ENCODE measurements around the gene ADAMTS8. TPM values are rescaled to one million over a fixed set of nuclear protein-coding genes. Genes with fewer than 3 reads are reported as not detected.
A peak's percentile ranks its signal among the peaks of the same experiment; 100 is the strongest.

Gene ADAMTS8
- total RNA-seq, 5 donors from 2014 or later (not counting 1 experiment from before 2014, with no cell fraction given), result 0.06 to 0.12 (median 0.07) TPM; not detected in 2

DNA sequence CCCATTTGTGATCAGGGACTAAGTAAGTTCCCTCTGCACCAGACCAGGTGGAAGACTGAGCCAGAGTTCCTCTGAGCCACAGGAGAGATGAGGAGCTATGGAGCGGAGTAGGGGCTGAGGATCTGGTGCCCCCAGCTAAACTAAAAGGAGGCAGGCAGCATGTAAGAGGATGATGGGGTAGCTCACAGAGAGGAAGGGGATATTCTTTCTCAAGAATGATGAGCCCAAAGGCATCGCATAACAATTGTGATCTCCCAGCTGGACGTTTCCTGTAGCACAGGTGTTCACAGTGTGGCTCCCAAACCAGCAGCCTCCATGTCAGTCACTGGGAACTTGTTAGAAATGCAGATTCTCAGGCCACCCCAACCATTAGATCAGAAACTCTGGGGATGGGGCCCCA, 24.4 kb downstream of the ADAMTS8 start:
- ChIA-PET CTCF (interaction anchor here in 1 of 2 donors (0.7 kb wide), 1 partner anchor 1145 kb away, joined by 4 read pairs; no protein-coding TSS in a partner anchor), POLR2A (no interaction called here)
- Mint-ChIP-seq H3K9me3 (no peaks in the 10 kb centered on the region), H3K36me3 (no peaks in the 10 kb centered on the region), H3K27me3 (peaks cover 12 to 31% of the 10 kb centered on the region in 2 donors), H3K4me1 (peaks cover 12 to 15% (median 12%) of the 10 kb centered on the region in 3 donors), H3K27ac (no peak overlapping the region), H3K4me3 (no peak overlapping the region)
- no peak overlapping the region for H3K4me3 ChIP-seq (ENCODE audit: control insufficient read depth in 1 of 2, extremely low read depth in 1 of 2, low read length in 1 of 2)
- ATAC-seq (replicated peaks in 1 of 4) (no peak), DNase-seq (no peak)
- H3K9me3 ChIP-seq, result no peaks in the 10 kb centered on the region
- H3K27me3 ChIP-seq (replicated peaks in 1 of 2; ENCODE audit: control insufficient read depth in 2 of 2, extremely low read depth in 1 of 2, insufficient read depth in 2 of 2, low read length in 1 of 2), result peaks cover 0 to 28% of the 10 kb centered on the region in 2 experiments
- no peak overlapping the region for H3K27ac ChIP-seq (ENCODE audit: low read length)
- peaks cover 0 to 9% of the 10 kb centered on the region in 2 experiments for H3K4me1 ChIP-seq (ENCODE audit: control insufficient read depth in 1 of 2, extremely low read depth in 1 of 2, insufficient read depth in 2 of 2, low read length in 2 of 2)
- no peaks in the 10 kb centered on the region for H3K36me3 ChIP-seq (ENCODE audit: control insufficient read depth in 2 of 2, extremely low read depth in 1 of 2, insufficient read depth in 1 of 2, low read length in 1 of 2)
- 71% methylated on average over 1 of the region's 3 CpGs for WGBS (ENCODE audit: insufficient coverage)

DNA sequence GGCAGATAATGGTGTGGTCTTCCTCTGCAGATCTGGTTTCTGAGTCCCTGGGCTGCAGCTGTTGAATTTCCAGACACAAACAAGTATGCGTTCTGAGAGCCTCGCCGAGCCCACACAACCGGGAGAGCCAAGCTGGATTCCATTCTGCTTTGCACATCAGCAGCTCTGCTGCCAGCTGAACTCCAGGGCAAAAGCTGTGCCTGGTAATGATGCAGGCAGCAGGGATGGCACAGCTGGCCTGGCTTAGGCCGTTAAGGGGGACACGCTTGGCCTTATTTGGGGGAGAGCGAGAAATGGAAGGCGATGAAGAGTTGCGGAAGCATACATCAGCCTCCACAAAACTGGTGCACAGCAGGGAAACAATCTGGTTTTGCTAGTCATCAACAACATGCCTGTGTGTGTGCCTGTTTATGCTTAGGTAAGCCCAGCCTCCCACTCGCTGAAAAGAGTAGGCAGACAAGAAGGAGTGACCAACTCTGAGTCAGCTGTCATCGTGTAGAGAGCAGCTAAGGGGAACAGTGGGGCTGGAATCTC, 25.1 kb downstream of the ADAMTS8 start:
- H3K27me3 Mint-ChIP-seq, result peaks cover 12 to 31% of the 10 kb centered on the region in 2 donors
- CTCF ChIA-PET, result no interaction called here
- H3K9me3 Mint-ChIP-seq, result no peaks in the 10 kb centered on the region
- no peak for DNase-seq
- no peaks in the 10 kb centered on the region for H3K36me3 Mint-ChIP-seq
- H3K27me3 ChIP-seq (replicated peaks in 1 of 2; ENCODE audit: control insufficient read depth in 2 of 2, extremely low read depth in 1 of 2, insufficient read depth in 2 of 2, low read length in 1 of 2), result peaks cover 0 to 28% of the 10 kb centered on the region in 2 experiments
- POLR2A ChIA-PET, result no interaction called here
- no peak for ATAC-seq (replicated peaks in 1 of 4)
- no peaks in the 10 kb centered on the region for H3K9me3 ChIP-seq
- H3K36me3 ChIP-seq (ENCODE audit: control insufficient read depth in 2 of 2, extremely low read depth in 1 of 2, insufficient read depth in 1 of 2, low read length in 1 of 2), result no peaks in the 10 kb centered on the region
- no peak overlapping the region for H3K4me3 Mint-ChIP-seq
- no peak overlapping the region for H3K27ac Mint-ChIP-seq
- no peak overlapping the region for H3K27ac ChIP-seq (ENCODE audit: low read length)
- H3K4me1 Mint-ChIP-seq, result peaks cover 12 to 15% (median 12%) of the 10 kb centered on the region in 3 donors
- no peak overlapping the region for H3K4me3 ChIP-seq (ENCODE audit: control insufficient read depth in 1 of 2, extremely low read depth in 1 of 2, low read length in 1 of 2)
- peaks cover 0 to 9% of the 10 kb centered on the region in 2 experiments for H3K4me1 ChIP-seq (ENCODE audit: control insufficient read depth in 1 of 2, extremely low read depth in 1 of 2, insufficient read depth in 2 of 2, low read length in 2 of 2)
- WGBS (ENCODE audit: insufficient coverage), result 72% methylated on average over 6 of the region's 11 CpGs

DNA sequence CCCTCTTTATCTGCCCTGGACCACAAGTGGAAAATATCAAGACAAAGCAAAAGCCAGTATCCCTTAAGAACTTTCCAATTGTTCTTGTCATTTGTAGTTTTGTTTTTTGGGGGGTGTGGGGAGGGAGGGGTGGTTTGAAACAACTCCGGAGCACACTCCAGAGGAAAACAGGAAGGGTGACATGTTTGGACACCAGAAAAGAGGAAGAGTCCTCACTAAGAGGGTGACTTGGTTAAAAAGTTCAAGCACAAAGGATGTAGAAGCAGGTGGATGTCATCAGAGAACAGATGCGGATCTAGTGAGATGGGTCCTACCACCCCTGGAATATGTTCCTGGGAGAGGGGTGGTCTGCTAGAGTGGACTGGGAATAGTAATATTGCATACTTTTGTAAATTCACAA, 25.8 kb downstream of the ADAMTS8 start:
- Mint-ChIP-seq H3K4me3 (no peak overlapping the region), H3K4me1 (peaks cover 12 to 15% (median 12%) of the 10 kb centered on the region in 3 donors), H3K27ac (no peak overlapping the region), H3K36me3 (no peaks in the 10 kb centered on the region), H3K9me3 (no peaks in the 10 kb centered on the region), H3K27me3 (peaks cover 15 to 34% of the 10 kb centered on the region in 2 donors)
- DNase-seq, result no peak
- no peak for ATAC-seq (replicated peaks in 1 of 4)
- Histone ChIP-seq H3K4me3 (ENCODE audit: control insufficient read depth in 1 of 2, extremely low read depth in 1 of 2, low read length in 1 of 2) (no peak overlapping the region), H3K27me3 (replicated peaks in 1 of 2; ENCODE audit: control insufficient read depth in 2 of 2, extremely low read depth in 1 of 2, insufficient read depth in 2 of 2, low read length in 1 of 2) (peaks cover 0 to 28% of the 10 kb centered on the region in 2 experiments), H3K9me3 (no peaks in the 10 kb centered on the region), H3K4me1 (ENCODE audit: control insufficient read depth in 1 of 2, extremely low read depth in 1 of 2, insufficient read depth in 2 of 2, low read length in 2 of 2) (peaks cover 0 to 9% of the 10 kb centered on the region in 2 experiments), H3K27ac (ENCODE audit: low read length) (no peak overlapping the region), H3K36me3 (ENCODE audit: control insufficient read depth in 2 of 2, extremely low read depth in 1 of 2, insufficient read depth in 1 of 2, low read length in 1 of 2) (no peaks in the 10 kb centered on the region)
- CTCF ChIA-PET, result no interaction called here
- WGBS (ENCODE audit: insufficient coverage), result 43% methylated on average over 1 of the region's 2 CpGs
- POLR2A ChIA-PET, result no interaction called here

DNA sequence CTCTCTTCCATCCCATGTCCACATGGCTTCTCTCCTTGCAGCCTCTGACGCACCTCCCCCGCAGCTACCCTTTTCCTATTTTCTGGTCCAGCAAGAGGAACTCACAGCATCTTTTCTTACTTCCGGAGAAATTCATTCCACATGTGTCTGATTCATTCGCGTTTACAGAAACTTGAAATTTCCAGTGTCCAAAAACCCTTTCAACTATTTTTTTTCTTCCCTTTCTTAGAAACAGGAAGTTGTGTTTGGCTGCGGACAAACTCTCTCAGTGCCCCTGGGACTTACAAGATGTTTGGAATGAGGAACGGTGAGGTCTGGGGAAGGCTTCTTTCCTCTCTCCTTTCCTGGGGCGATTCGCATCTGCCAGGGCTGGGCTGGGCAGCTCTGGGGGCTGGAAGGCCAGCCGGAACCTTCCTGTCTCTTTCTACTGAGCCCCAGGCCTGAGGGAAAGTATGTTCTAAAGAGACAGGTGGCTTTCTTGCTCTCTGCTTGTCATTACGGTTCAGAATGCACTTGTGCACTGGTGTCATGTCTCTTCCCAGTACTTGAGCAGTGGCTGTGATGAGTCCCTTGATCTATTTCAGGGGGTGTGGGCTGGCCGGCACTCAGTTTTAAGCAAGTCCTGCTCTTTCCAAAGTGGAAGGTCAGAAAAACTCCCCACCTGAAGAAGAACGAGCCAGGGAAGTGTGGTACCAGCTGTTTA, 27.5 kb downstream of the ADAMTS8 start:
- Mint-ChIP-seq H3K27me3 (peaks cover 20 to 38% of the 10 kb centered on the region in 2 donors), H3K36me3 (no peaks in the 10 kb centered on the region), H3K27ac (peak overlapping the region in 1 of 2 donors; percentile 34), H3K4me1 (peaks cover 12 to 15% (median 12%) of the 10 kb centered on the region in 3 donors), H3K9me3 (no peaks in the 10 kb centered on the region), H3K4me3 (no peak overlapping the region)
- Histone ChIP-seq H3K36me3 (ENCODE audit: control insufficient read depth in 2 of 2, extremely low read depth in 1 of 2, insufficient read depth in 1 of 2, low read length in 1 of 2) (no peaks in the 10 kb centered on the region), H3K9me3 (no peaks in the 10 kb centered on the region), H3K27me3 (replicated peaks in 1 of 2; ENCODE audit: control insufficient read depth in 2 of 2, extremely low read depth in 1 of 2, insufficient read depth in 2 of 2, low read length in 1 of 2) (peaks cover 0 to 37% of the 10 kb centered on the region in 2 experiments), H3K4me1 (ENCODE audit: control insufficient read depth in 1 of 2, extremely low read depth in 1 of 2, insufficient read depth in 2 of 2, low read length in 2 of 2) (peaks cover 0 to 9% of the 10 kb centered on the region in 2 experiments), H3K4me3 (ENCODE audit: control insufficient read depth in 1 of 2, extremely low read depth in 1 of 2, low read length in 1 of 2) (no peak overlapping the region), H3K27ac (ENCODE audit: low read length) (no peak overlapping the region)
- DNase-seq, result no peak
- POLR2A ChIA-PET, result no interaction called here
- CTCF ChIA-PET, result no interaction called here
- 24% methylated on average over 7 of the region's 13 CpGs for WGBS (ENCODE audit: insufficient coverage)
- ATAC-seq (replicated peaks in 1 of 4), result no peak

DNA sequence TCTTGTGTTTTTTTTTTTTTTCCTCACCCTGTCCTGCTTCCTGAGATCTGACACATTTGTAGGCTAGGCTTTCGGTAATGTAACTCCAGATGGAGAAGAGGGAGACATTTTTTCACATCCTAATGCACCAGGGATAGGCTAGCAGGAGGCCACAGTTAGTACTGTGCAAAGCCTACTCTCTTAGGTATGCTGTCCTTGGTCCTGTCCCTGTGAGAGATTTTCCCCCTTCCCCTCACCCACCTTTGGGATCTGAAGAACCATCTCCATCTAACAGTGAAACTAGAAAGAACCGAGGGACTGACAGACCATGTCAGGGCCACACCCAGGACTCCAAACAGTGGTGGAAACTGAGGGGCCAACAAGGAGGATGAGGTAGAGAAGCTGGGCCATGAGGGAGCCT, 29.2 kb downstream of the ADAMTS8 start:
- ATAC-seq (replicated peaks in 1 of 4) (no peak), DNase-seq (no peak)
- Mint-ChIP-seq H3K36me3 (no peaks in the 10 kb centered on the region), H3K27ac (no peak overlapping the region), H3K4me3 (no peak overlapping the region), H3K9me3 (no peaks in the 10 kb centered on the region), H3K4me1 (peaks cover 12 to 15% (median 12%) of the 10 kb centered on the region in 3 donors), H3K27me3 (peaks cover 23 to 40% of the 10 kb centered on the region in 2 donors)
- Histone ChIP-seq H3K4me1 (ENCODE audit: control insufficient read depth in 1 of 2, extremely low read depth in 1 of 2, insufficient read depth in 2 of 2, low read length in 2 of 2) (peaks cover 0 to 9% of the 10 kb centered on the region in 2 experiments), H3K27ac (ENCODE audit: low read length) (no peak overlapping the region), H3K4me3 (ENCODE audit: control insufficient read depth in 1 of 2, extremely low read depth in 1 of 2, low read length in 1 of 2) (no peak overlapping the region), H3K9me3 (no peaks in the 10 kb centered on the region), H3K36me3 (ENCODE audit: control insufficient read depth in 2 of 2, extremely low read depth in 1 of 2, insufficient read depth in 1 of 2, low read length in 1 of 2) (no peaks in the 10 kb centered on the region), H3K27me3 (replicated peaks in 1 of 2; ENCODE audit: control insufficient read depth in 2 of 2, extremely low read depth in 1 of 2, insufficient read depth in 2 of 2, low read length in 1 of 2) (peaks cover 0 to 41% of the 10 kb centered on the region in 2 experiments)
- no CpG with 5 or more reads among the region's 2 CpGs for WGBS (ENCODE audit: insufficient coverage)
- ChIA-PET CTCF (no interaction called here), POLR2A (no interaction called here)

DNA sequence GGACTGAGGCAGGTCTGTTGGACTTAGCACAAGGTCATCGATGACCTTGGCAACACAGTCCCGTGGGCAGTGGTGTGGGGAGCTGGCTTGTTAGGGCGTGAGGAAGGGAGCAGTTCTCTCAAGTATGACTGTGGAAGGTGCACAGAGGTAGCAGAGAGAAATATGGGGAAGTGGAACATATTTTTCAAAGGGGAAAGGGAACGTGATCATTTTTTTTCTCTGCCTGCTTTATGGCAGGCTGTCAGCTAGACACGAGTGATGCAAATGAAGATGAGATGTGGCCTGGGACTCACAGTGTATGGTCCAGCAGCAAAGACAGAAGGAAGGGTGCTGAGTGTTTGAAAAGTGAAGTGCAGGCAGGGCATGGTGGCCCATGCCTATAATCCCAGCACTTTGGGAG, 30.6 kb downstream of the ADAMTS8 start:
- POLR2A ChIA-PET, result no interaction called here
- Histone ChIP-seq H3K36me3 (ENCODE audit: control insufficient read depth in 2 of 2, extremely low read depth in 1 of 2, insufficient read depth in 1 of 2, low read length in 1 of 2) (no peaks in the 10 kb centered on the region), H3K27ac (ENCODE audit: low read length) (no peak overlapping the region), H3K9me3 (no peaks in the 10 kb centered on the region), H3K27me3 (replicated peaks in 1 of 2; ENCODE audit: control insufficient read depth in 2 of 2, extremely low read depth in 1 of 2, insufficient read depth in 2 of 2, low read length in 1 of 2) (peaks cover 0 to 41% of the 10 kb centered on the region in 2 experiments), H3K4me3 (ENCODE audit: control insufficient read depth in 1 of 2, extremely low read depth in 1 of 2, low read length in 1 of 2) (no peak overlapping the region), H3K4me1 (ENCODE audit: control insufficient read depth in 1 of 2, extremely low read depth in 1 of 2, insufficient read depth in 2 of 2, low read length in 2 of 2) (peaks cover 0 to 9% of the 10 kb centered on the region in 2 experiments)
- CTCF ChIA-PET, result no interaction called here
- Mint-ChIP-seq H3K9me3 (no peaks in the 10 kb centered on the region), H3K27me3 (peaks cover 23 to 39% of the 10 kb centered on the region in 2 donors), H3K36me3 (no peaks in the 10 kb centered on the region), H3K27ac (no peak overlapping the region), H3K4me1 (peaks cover 12 to 15% (median 12%) of the 10 kb centered on the region in 3 donors), H3K4me3 (no peak overlapping the region)
- no peak for ATAC-seq (replicated peaks in 1 of 4)
- no peak for DNase-seq
- WGBS (ENCODE audit: insufficient coverage), result 46% methylated on average over 4 of the region's 5 CpGs
